Muscle layer of colon (tissue), 2 donors: ENCODE results near the gene SH2D3A.

ENCODE experiments used
- H3K27ac ChIP-seq: one replicate; pipeline ENCODE4 v1.7.0; 2013; ENCODE audit warnings: low read depth, mild to moderate bottlenecking, low read length, moderate library complexity
- H3K27me3 ChIP-seq, 2 donors: one replicate each; pipeline ENCODE4 v1.7.0; 2013; ENCODE audit warnings: low read length in 2 of 2, mild to moderate bottlenecking in 2 of 2; ENCODE audit not compliant: insufficient read depth in 2 of 2, control insufficient read depth in 1 of 2
- H3K36me3 ChIP-seq: one replicate; pipeline ENCODE4 v1.7.0; 2013; ENCODE audit warnings: mild to moderate bottlenecking, low read length; ENCODE audit not compliant: insufficient read depth
- H3K4me1 ChIP-seq: one replicate; pipeline ENCODE4 v1.7.0; 2013; ENCODE audit warnings: mild to moderate bottlenecking, low read length; ENCODE audit not compliant: insufficient read depth
- H3K4me3 ChIP-seq, 2 donors: one replicate each; pipeline ENCODE4 v1.7.0; 2013; ENCODE audit warnings: low read length in 2 of 2, low read depth in 1 of 2, mild to moderate bottlenecking in 1 of 2, moderate library complexity in 1 of 2
- H3K9ac ChIP-seq: one replicate; pipeline ENCODE4 v1.7.0; 2013; ENCODE audit warnings: low read length
- H3K9me3 ChIP-seq: one replicate; pipeline ENCODE4 v1.7.0; 2013; ENCODE audit warnings: mild to moderate bottlenecking, low read length
- donor health status: abdominal sarcoma.
- donor health status: Adenocarcinoma of cecum.

The SH2D3A gene

DNA sequence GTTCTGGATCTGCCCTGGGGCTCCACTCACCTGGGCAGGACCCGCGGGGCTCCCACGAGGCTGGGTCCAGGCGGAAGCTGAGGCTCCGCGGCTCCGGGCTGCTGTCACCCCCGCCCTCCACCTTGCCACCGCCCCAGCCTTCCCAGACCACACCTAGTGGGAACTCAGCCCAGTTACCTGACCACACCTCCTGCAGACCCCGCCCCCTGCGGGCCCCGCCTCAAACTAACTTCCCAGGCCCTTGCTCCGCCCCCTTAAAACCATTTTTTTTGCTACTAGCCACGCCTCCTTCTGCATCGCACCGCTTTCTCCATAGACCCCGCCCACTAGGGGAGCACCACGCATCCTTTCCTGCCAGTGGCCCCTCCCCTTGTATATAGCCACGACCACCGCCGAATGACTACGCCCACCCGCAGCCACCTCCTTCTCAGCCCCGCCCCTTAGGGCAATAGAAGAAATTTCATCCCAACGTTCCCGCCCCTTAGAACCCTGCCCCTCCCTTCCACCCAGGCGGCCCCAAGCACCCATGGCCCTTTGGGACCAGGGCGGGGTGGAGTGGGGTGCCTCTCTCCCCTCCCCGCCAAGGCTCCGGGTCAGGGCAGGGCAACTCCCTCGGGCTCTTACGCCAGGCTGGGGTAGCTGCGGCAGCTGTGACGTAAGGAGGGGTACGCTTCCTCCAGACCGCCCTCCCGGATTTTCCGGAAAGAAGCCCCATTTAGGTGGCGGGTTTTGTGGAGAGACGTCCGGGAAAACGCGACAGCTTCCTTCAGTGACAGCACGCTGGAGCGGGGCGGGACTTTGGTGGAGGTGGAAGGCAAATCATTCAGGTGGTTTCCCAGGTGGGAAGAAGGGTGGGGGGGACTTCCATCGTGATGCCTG, at the start of gene SH2D3A:
TSS of gene SH2D3A (minus strand) at position 79 of the 879 bp plus-strand sequence. CDS start 3,687 bp downstream, outside the sequence.
- Histone ChIP-seq H3K9ac (no peak within 1 kb of the TSS), H3K27me3 (peaks cover 23 to 32% of the 10 kb centered on the region in 2 donors), H3K4me3 (no peak within 1 kb of the TSS), H3K9me3 (no peaks in the 10 kb centered on the region), H3K27ac (no peak within 1 kb of the TSS), H3K36me3 (no peaks in the 10 kb centered on the region), H3K4me1 (no peaks in the 10 kb centered on the region)

- H3K4me3 ChIP-seq = no peak overlapping the region
- H3K4me1 ChIP-seq = no peaks in the 10 kb centered on the region
- H3K27ac ChIP-seq = no peak overlapping the region
- H3K27me3 ChIP-seq = no peaks in the 10 kb centered on the region
- H3K36me3 ChIP-seq = no peaks in the 10 kb centered on the region
- no peaks in the 10 kb centered on the region for H3K9me3 ChIP-seq
- no peak overlapping the region for H3K9ac ChIP-seq
Observed at GRCh38 chr19:6813659-6814058, 46.4 kb upstream of the SH2D3A start.

GRCh38 chr19:6812612-6813011, 45.4 kb upstream of the SH2D3A start:
- Histone ChIP-seq H3K4me1 (no peaks in the 10 kb centered on the region), H3K27me3 (no peaks in the 10 kb centered on the region), H3K9ac (no peak overlapping the region), H3K36me3 (no peaks in the 10 kb centered on the region), H3K4me3 (no peak overlapping the region), H3K27ac (no peak overlapping the region), H3K9me3 (no peaks in the 10 kb centered on the region)

DNA sequence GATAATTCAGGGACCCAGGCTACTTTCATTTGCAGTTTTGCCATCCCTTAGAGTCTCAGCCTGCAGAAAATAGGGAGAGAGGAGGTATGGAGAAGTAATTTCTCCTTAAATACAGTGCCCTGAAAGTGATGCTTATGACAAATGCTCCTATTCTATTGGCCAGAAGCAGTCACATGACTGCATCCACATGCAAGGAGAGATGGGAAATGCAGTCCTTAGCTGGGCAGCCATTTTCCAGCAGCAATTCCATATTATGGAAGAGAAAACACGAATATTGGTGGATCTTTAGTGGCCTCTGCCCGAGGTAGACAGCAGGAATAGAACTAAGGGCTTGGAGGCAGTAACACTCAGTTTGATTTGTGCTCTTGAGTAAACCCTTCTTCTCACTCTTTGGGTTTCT, 44.7 kb upstream of the SH2D3A start:
- Histone ChIP-seq H3K27me3 (no peaks in the 10 kb centered on the region), H3K27ac (no peak overlapping the region), H3K4me1 (no peaks in the 10 kb centered on the region), H3K9ac (no peak overlapping the region), H3K36me3 (no peaks in the 10 kb centered on the region), H3K9me3 (no peaks in the 10 kb centered on the region), H3K4me3 (no peak overlapping the region)

GRCh38 chr19:6811378-6811777, 44.1 kb upstream of the SH2D3A start:
- H3K36me3 ChIP-seq = no peaks in the 10 kb centered on the region
- H3K9ac ChIP-seq = no peak overlapping the region
- H3K4me1 ChIP-seq = no peaks in the 10 kb centered on the region
- H3K27me3 ChIP-seq = no peaks in the 10 kb centered on the region
- no peak overlapping the region for H3K27ac ChIP-seq
- H3K9me3 ChIP-seq = no peaks in the 10 kb centered on the region
- no peak overlapping the region for H3K4me3 ChIP-seq

GRCh38 chr19:6809262-6809661, 42.0 kb upstream of the SH2D3A start:
- Histone ChIP-seq H3K9me3 (no peaks in the 10 kb centered on the region), H3K4me3 (no peak overlapping the region), H3K4me1 (no peaks in the 10 kb centered on the region), H3K36me3 (no peaks in the 10 kb centered on the region), H3K27ac (no peak overlapping the region), H3K27me3 (no peaks in the 10 kb centered on the region), H3K9ac (no peak overlapping the region)

DNA sequence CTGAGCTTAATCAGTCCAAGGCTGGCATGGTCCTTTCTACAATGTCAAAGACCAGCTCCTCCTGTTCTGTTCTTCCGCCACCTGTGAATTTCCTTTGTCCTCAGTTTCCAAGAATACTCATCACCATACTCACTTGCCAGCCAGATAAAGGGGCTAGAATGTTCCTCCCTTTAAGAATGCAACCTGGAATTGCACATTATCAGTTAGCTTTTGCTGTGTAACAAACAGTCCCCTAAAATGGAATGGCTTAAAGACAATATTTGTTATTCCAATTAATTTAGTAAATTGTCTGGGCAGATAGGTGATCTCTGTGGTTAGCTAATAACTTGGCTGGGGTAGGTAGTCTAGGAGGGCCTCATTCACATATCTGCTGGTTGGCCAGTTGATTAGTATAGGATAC, 41.3 kb upstream of the SH2D3A start:
- H3K4me3 ChIP-seq = no peak overlapping the region
- H3K27ac ChIP-seq = no peak overlapping the region
- H3K36me3 ChIP-seq = no peaks in the 10 kb centered on the region
- H3K9me3 ChIP-seq = no peaks in the 10 kb centered on the region
- H3K27me3 ChIP-seq = peaks cover 0 to 2% of the 10 kb centered on the region in 2 donors
- H3K9ac ChIP-seq = no peak overlapping the region
- no peaks in the 10 kb centered on the region for H3K4me1 ChIP-seq

DNA sequence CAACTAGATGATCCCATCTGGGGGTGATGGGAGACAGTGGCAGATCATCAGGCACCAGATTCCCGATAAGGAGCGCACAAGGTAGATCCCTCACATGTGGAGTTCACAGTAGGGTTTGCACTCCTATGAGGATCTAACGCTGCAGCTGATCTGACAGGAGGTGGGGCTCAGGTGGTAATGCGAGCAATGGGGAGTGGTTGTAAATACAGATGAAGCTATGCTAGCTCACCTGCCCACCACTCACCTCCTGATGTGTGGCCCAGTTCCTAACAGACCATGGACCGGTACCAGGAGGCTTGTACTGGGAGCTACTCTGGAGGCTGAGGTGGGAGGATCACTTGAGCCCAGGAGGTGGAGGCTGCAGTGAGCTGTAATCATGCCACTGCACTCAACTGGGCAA, 40.1 kb upstream of the SH2D3A start:
- H3K4me3 ChIP-seq = no peak overlapping the region
- H3K9me3 ChIP-seq = no peaks in the 10 kb centered on the region
- no peaks in the 10 kb centered on the region for H3K36me3 ChIP-seq
- H3K9ac ChIP-seq = no peak overlapping the region
- no peak overlapping the region for H3K27ac ChIP-seq
- no peaks in the 10 kb centered on the region for H3K4me1 ChIP-seq
- H3K27me3 ChIP-seq = peaks cover 0 to 7% of the 10 kb centered on the region in 2 donors

DNA sequence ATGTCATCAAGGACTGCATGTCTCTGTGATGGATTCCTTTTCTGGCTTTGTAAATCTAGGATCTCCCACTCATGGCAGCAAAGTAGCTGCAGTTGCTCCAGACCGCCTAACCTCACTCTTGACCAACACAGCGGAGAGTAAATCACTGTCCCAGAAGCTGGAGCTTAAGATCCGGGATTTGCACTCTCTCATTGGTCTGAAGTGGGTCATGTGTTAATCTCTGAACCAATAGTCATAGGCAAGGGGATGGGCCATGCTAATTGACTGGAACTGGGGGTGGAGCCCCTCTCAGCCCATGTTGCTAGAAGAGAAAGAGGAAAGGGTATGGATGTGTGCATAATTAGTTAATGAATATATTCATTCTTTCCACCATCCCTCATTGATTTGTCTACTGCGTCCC, 39.3 kb upstream of the SH2D3A start:
- Histone ChIP-seq H3K27me3 (peaks cover 0 to 7% of the 10 kb centered on the region in 2 donors), H3K9ac (no peak overlapping the region), H3K36me3 (no peaks in the 10 kb centered on the region), H3K4me1 (no peaks in the 10 kb centered on the region), H3K4me3 (no peak overlapping the region), H3K9me3 (no peaks in the 10 kb centered on the region), H3K27ac (no peak overlapping the region)

DNA sequence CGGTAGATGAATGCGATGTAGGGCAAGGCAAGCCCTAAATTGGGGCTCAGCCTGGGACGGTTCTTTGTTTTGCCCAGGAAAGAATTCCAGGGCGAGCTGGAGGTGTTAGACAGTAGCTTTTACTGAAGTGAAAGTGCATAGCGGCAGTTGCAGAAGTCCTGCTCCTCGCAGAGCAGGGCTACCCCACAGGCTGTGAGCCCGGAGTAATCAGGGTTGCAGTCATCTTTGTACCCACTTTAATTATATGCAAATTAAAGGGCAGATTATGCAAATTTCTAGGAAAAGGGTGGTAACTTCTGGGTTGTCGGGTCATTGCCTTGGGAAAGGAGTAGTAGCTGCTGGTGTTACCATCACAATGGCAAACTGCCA, 35.8 kb upstream of the SH2D3A start:
- Histone ChIP-seq H3K4me3 (no peak overlapping the region), H3K27me3 (peaks cover 0 to 13% of the 10 kb centered on the region in 2 donors), H3K4me1 (no peaks in the 10 kb centered on the region), H3K9ac (no peak overlapping the region), H3K27ac (no peak overlapping the region), H3K36me3 (no peaks in the 10 kb centered on the region), H3K9me3 (no peaks in the 10 kb centered on the region)

- Histone ChIP-seq H3K27ac (peak overlapping the region; percentile 13), H3K36me3 (no peaks in the 10 kb centered on the region), H3K27me3 (peaks cover 0 to 13% of the 10 kb centered on the region in 2 donors), H3K4me1 (no peaks in the 10 kb centered on the region), H3K4me3 (no peak overlapping the region), H3K9ac (no peak overlapping the region), H3K9me3 (no peaks in the 10 kb centered on the region)
Observed at GRCh38 chr19:6802336-6803035, 35.3 kb upstream of the SH2D3A start.
